Neural crest cell (in vitro differentiated cells): Measurements from ENCODE around the gene ARHGAP26. TPM values are rescaled to one million over a fixed set of nuclear protein-coding genes. Genes with fewer than 3 reads are reported as not detected.

Source experiments
- DNase-seq: peaks from one replicate; pipeline ENCODE4 v3.0.0; 2021; ENCODE audit warnings: low read depth, mixed read lengths, low spot score
- H3K27ac Mint-ChIP-seq: one replicate; pipeline ENCODE4 v1.8.0; 2021; ENCODE audit warnings: mild to moderate bottlenecking, mixed read lengths; ENCODE audit not compliant: unreplicated experiment
- H3K27me3 Mint-ChIP-seq: 2 replicates; pipeline ENCODE4 v1.8.0; 2021; ENCODE audit warnings: low read depth, mild to moderate bottlenecking, mixed read lengths
- H3K36me3 Mint-ChIP-seq: 2 replicates; pipeline ENCODE4 v1.8.0; 2021; ENCODE audit warnings: low read depth, mild to moderate bottlenecking, mixed read lengths
- H3K4me1 Mint-ChIP-seq: 2 replicates; pipeline ENCODE4 v1.8.0; 2021; ENCODE audit warnings: mixed read lengths
- H3K4me3 Mint-ChIP-seq: one replicate; pipeline ENCODE4 v1.8.0; 2021; ENCODE audit warnings: mild to moderate bottlenecking, mixed read lengths
- H3K9me3 Mint-ChIP-seq: 2 replicates; pipeline ENCODE4 v1.8.0; 2021; ENCODE audit warnings: mixed read lengths
- total RNA-seq: library from RNA; stranded (reverse); gene quantifications from 2 replicates; pipeline ENCODE4 v1.2.1, GENCODE V29; 2021
- TF ChIP-seq, protein P1 (sequence below): fragments of 200-600 bp; sonication (generic); conservative IDR thresholded peaks from 2 replicates; pipeline ENCODE4 v1.5.0; 2021; ENCODE audit warnings: antibody characterized with exemption, mild to moderate bottlenecking

The ARHGAP26 gene
- total RNA-seq, 1 donor from 2014 or later = 5.5 TPM

DNA sequence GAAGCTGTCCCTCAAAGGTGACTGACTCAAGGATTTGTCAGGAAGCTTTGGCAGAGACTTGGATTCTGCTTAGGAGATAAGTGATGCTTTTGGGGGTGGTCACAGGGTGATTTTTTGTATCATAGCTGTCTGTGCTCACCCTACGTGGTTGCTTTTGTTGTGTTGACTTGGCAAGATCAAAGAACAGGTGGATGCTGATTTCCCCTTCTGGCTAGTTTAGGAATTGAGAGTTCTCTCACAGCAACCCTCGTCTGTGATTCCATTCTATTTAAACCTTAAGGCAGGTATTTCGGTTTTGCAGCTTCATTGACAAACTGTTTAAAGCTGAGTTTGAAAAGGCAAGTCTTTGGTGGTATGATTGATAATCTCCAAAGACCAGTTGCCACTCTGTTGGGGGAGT, 27.2 kb downstream of the ARHGAP26 start:
- H3K27me3 Mint-ChIP-seq = no peaks in the 10 kb centered on the region
- H3K27ac Mint-ChIP-seq = no peak overlapping the region
- TF ChIP-seq, protein P1, sequence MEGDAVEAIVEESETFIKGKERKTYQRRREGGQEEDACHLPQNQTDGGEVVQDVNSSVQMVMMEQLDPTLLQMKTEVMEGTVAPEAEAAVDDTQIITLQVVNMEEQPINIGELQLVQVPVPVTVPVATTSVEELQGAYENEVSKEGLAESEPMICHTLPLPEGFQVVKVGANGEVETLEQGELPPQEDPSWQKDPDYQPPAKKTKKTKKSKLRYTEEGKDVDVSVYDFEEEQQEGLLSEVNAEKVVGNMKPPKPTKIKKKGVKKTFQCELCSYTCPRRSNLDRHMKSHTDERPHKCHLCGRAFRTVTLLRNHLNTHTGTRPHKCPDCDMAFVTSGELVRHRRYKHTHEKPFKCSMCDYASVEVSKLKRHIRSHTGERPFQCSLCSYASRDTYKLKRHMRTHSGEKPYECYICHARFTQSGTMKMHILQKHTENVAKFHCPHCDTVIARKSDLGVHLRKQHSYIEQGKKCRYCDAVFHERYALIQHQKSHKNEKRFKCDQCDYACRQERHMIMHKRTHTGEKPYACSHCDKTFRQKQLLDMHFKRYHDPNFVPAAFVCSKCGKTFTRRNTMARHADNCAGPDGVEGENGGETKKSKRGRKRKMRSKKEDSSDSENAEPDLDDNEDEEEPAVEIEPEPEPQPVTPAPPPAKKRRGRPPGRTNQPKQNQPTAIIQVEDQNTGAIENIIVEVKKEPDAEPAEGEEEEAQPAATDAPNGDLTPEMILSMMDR = no peak
- peaks cover 22% of the 10 kb centered on the region for H3K4me1 Mint-ChIP-seq
- no peak for DNase-seq
- H3K36me3 Mint-ChIP-seq = no peaks in the 10 kb centered on the region
- no peak overlapping the region for H3K4me3 Mint-ChIP-seq
- no peaks in the 10 kb centered on the region for H3K9me3 Mint-ChIP-seq

- H3K4me1 Mint-ChIP-seq = peaks cover 14% of the 10 kb centered on the region
Observed at GRCh38 chr5:142798099-142798770, 28.1 kb downstream of the ARHGAP26 start.

GRCh38 chr5:142800776-142801494, 30.8 kb downstream of the ARHGAP26 start:
- no peak overlapping the region for H3K4me3 Mint-ChIP-seq
- no peaks in the 10 kb centered on the region for H3K27me3 Mint-ChIP-seq
- DNase-seq = no peak
- TF ChIP-seq, protein P1 = no peak
- no peaks in the 10 kb centered on the region for H3K9me3 Mint-ChIP-seq
- no peaks in the 10 kb centered on the region for H3K36me3 Mint-ChIP-seq
- H3K4me1 Mint-ChIP-seq = peaks cover 14% of the 10 kb centered on the region
- no peak overlapping the region for H3K27ac Mint-ChIP-seq

More at GRCh38 chr5:142798099-142798770, 28.1 kb downstream of the ARHGAP26 start:
- Mint-ChIP-seq H3K4me3 (no peak overlapping the region), H3K9me3 (no peaks in the 10 kb centered on the region), H3K27ac (no peak overlapping the region), H3K27me3 (no peaks in the 10 kb centered on the region), H3K36me3 (no peaks in the 10 kb centered on the region)
- no peak for DNase-seq
- TF ChIP-seq, protein P1 = no peak

GRCh38 chr5:142801495-142801871, 31.3 kb downstream of the ARHGAP26 start:
- Mint-ChIP-seq H3K4me3 (no peak overlapping the region), H3K27me3 (no peaks in the 10 kb centered on the region), H3K9me3 (no peaks in the 10 kb centered on the region), H3K27ac (no peak overlapping the region), H3K36me3 (no peaks in the 10 kb centered on the region), H3K4me1 (peaks cover 14% of the 10 kb centered on the region)
- no peak for DNase-seq
- TF ChIP-seq, protein P1 = no peak

DNA sequence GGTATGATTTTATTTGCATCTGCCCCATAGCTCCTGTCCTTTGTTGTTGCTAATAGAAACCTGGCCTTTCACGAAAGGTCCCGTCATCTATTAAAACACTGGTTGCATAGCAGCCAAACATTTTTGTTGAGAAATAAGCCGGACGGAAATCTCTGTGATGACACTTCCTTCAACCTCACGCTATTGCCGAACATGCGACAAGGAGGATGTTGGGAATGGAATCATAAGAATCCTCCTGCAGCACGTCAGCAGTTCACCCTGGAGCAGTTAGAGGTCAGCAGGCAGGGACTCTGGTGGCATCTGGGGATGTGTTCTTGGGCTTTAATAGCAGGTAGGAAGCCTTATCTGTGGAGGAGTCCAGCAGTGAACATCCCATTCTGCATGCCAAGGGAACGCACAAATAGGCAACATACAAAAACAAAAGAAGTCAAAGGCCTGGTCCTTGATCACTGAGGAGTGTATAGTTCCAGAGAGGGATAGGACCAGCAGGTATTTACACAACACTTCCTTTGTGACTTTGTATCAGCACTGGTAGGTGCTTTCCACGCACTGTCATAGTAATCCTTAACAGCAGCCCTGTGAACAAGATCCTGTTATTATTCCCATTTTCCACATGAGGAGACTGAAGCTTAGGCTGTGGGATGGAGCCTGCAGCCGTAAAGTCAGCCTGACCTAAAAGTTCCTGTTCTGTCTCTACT, 33.4 kb downstream of the ARHGAP26 start:
- Mint-ChIP-seq H3K27me3 (no peaks in the 10 kb centered on the region), H3K36me3 (no peaks in the 10 kb centered on the region), H3K4me3 (no peak overlapping the region), H3K9me3 (no peaks in the 10 kb centered on the region), H3K27ac (no peak overlapping the region), H3K4me1 (peaks cover 33% of the 10 kb centered on the region)
- TF ChIP-seq, protein P1 = no peak
- DNase-seq = no peak
